HT-29 (cell line): ENCODE data around the gene ARL15. TPM values are rescaled to one million over a fixed set of nuclear protein-coding genes. Genes with fewer than 3 reads are reported as not detected.

Source experiments
- DNase-seq: peaks from one replicate; pipeline ENCODE4 v3.0.0-alpha.2; 2015; ENCODE audit warnings: low spot score
- total RNA-seq: library from RNA; depleted of rRNA; stranded (reverse); fragments of >200 nt; shearing (Covaris generic); gene quantifications from 2 replicates; pipeline ENCODE4 v1.2.3, GENCODE V29; 2014

ARL15 gene
- total RNA-seq, 1 experiment from 2014 or later = 27.9 TPM

- DNase-seq = no peak
Observed at GRCh38 chr5:54040804-54041203, 269.6 kb downstream of the ARL15 start.

GRCh38 chr5:54040018-54040417 is 270.4 kb downstream of the ARL15 start:
- DNase-seq = no peak

- no peak for DNase-seq
Observed at GRCh38 chr5:54037205-54037604, 273.2 kb downstream of the ARL15 start.

GRCh38 chr5:54030981-54031380 is 279.4 kb downstream of the ARL15 start:
- DNase-seq = no peak

GRCh38 chr5:54024466-54024865 is 285.9 kb downstream of the ARL15 start:
- no peak for DNase-seq

GRCh38 chr5:54022223-54022622 is 288.1 kb downstream of the ARL15 start:
- DNase-seq = no peak

- DNase-seq = no peak
Observed at GRCh38 chr5:54021431-54022164, 288.8 kb downstream of the ARL15 start.

GRCh38 chr5:54018438-54018837 is 291.9 kb downstream of the ARL15 start:
- DNase-seq = no peak

- no peak for DNase-seq
Observed at GRCh38 chr5:54017580-54017979, 292.8 kb downstream of the ARL15 start.

GRCh38 chr5:54013556-54014194 is 296.7 kb downstream of the ARL15 start:
- DNase-seq = no peak

GRCh38 chr5:54009828-54010227 is 300.5 kb downstream of the ARL15 start:
- DNase-seq = no peak

- no peak for DNase-seq
Observed at GRCh38 chr5:54009357-54009756, 301.0 kb downstream of the ARL15 start.

GRCh38 chr5:54007827-54008777 is 302.3 kb downstream of the ARL15 start:
- no peak for DNase-seq

- DNase-seq = no peak
Observed at GRCh38 chr5:54004697-54005096, 305.7 kb downstream of the ARL15 start.

GRCh38 chr5:54002779-54003178 is 307.6 kb downstream of the ARL15 start:
- DNase-seq = no peak

- DNase-seq = no peak
Observed at GRCh38 chr5:54001976-54002775, 308.2 kb downstream of the ARL15 start.

GRCh38 chr5:54000011-54000410 is 310.4 kb downstream of the ARL15 start:
- DNase-seq = no peak

- DNase-seq = no peak
Observed at GRCh38 chr5:53997736-53998627, 312.4 kb downstream of the ARL15 start.

GRCh38 chr5:53996008-53996407 is 314.4 kb downstream of the ARL15 start:
- no peak for DNase-seq

GRCh38 chr5:53994148-53994547 is 316.2 kb downstream of the ARL15 start:
- DNase-seq = no peak
